ENCODE data around the gene ZNF511.

Gene ZNF511

DNA sequence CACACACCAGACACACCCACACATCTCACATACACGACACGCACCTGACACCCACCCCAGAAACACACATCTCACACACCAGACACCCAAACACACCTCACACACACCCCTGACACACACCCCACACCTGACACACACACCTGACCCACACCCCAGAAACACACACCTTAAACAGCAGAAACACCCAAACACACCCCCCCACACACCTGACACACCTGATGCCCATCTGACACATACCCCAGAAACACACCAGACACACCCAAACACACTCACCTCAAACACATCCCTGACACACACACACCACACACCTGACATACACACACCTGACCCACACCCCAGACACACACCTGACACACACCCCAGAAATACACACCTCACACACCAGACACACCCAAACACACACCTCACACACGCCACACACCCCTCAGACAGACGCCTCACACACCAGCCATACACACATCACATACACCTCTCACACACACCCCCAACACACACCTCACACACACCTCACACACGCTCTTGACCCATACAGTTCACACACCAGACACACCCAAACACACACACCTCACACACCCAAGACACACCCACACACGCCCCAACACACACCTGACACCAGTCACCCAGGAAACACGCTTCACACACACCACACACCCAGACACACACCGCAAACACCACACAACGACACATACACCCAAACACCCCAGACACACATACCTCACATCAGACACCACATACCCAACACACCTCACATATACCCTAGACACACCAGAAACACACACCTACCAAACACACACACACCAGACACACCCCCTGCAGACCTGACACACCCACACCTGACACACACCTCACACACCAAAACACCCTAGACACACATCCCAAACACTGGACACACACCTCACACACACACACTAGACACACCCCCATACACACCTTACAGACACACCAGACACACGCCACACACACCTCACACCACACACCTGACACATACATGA, 29.7 kb downstream of the ZNF511 start:
- Histone ChIP-seq H3K36me3 (ENCODE audit: control insufficient read depth, insufficient read depth, low read length) (no peaks in the 10 kb centered on the region), H3K27me3 (ENCODE audit: control insufficient read depth, insufficient read depth, low read length) (peaks cover 43% of the 10 kb centered on the region), H3K9ac (ENCODE audit: low read depth, low read length) (no peak overlapping the region), H3K4me3 (ENCODE audit: low read depth, low read length) (no peak overlapping the region), H3K9me3 (ENCODE audit: control insufficient read depth, insufficient read depth, low read length) (no peaks in the 10 kb centered on the region), H3K4me1 (ENCODE audit: control insufficient read depth, insufficient read depth, low read length) (no peaks in the 10 kb centered on the region), H3K27ac (ENCODE audit: low read depth, low read length) (no peak overlapping the region)

- H3K4me1 ChIP-seq (ENCODE audit: control insufficient read depth, insufficient read depth, low read length): no peaks in the 10 kb centered on the region
- no peak overlapping the region for H3K27ac ChIP-seq (ENCODE audit: low read depth, low read length)
- H3K9ac ChIP-seq (ENCODE audit: low read depth, low read length): no peak overlapping the region
- H3K4me3 ChIP-seq (ENCODE audit: low read depth, low read length): no peak overlapping the region
- no peaks in the 10 kb centered on the region for H3K36me3 ChIP-seq (ENCODE audit: control insufficient read depth, insufficient read depth, low read length)
- H3K27me3 ChIP-seq (ENCODE audit: control insufficient read depth, insufficient read depth, low read length): peaks cover 30% of the 10 kb centered on the region
- H3K9me3 ChIP-seq (ENCODE audit: control insufficient read depth, insufficient read depth, low read length): no peaks in the 10 kb centered on the region
Measured at GRCh38 chr10:133339708-133340380, 31.1 kb downstream of the ZNF511 start.

GRCh38 chr10:133341983-133342382, 33.3 kb downstream of the ZNF511 start:
- Histone ChIP-seq H3K9me3 (ENCODE audit: control insufficient read depth, insufficient read depth, low read length) (no peaks in the 10 kb centered on the region), H3K4me3 (ENCODE audit: low read depth, low read length) (no peak overlapping the region), H3K4me1 (ENCODE audit: control insufficient read depth, insufficient read depth, low read length) (no peaks in the 10 kb centered on the region), H3K36me3 (ENCODE audit: control insufficient read depth, insufficient read depth, low read length) (no peaks in the 10 kb centered on the region), H3K27me3 (ENCODE audit: control insufficient read depth, insufficient read depth, low read length) (peaks cover 9% of the 10 kb centered on the region), H3K9ac (ENCODE audit: low read depth, low read length) (no peak overlapping the region), H3K27ac (ENCODE audit: low read depth, low read length) (no peak overlapping the region)

GRCh38 chr10:133342942-133343341, 34.2 kb downstream of the ZNF511 start:
- Histone ChIP-seq H3K4me3 (ENCODE audit: low read depth, low read length) (no peak overlapping the region), H3K9ac (ENCODE audit: low read depth, low read length) (no peak overlapping the region), H3K36me3 (ENCODE audit: control insufficient read depth, insufficient read depth, low read length) (no peaks in the 10 kb centered on the region), H3K27ac (ENCODE audit: low read depth, low read length) (no peak overlapping the region), H3K4me1 (ENCODE audit: control insufficient read depth, insufficient read depth, low read length) (no peaks in the 10 kb centered on the region), H3K27me3 (ENCODE audit: control insufficient read depth, insufficient read depth, low read length) (no peaks in the 10 kb centered on the region; the same call in 1 of the 2 replicates), H3K9me3 (ENCODE audit: control insufficient read depth, insufficient read depth, low read length) (no peaks in the 10 kb centered on the region)

GRCh38 chr10:133343558-133343957, 34.8 kb downstream of the ZNF511 start:
- Histone ChIP-seq H3K4me3 (ENCODE audit: low read depth, low read length) (no peak overlapping the region), H3K4me1 (ENCODE audit: control insufficient read depth, insufficient read depth, low read length) (no peaks in the 10 kb centered on the region), H3K9me3 (ENCODE audit: control insufficient read depth, insufficient read depth, low read length) (no peaks in the 10 kb centered on the region), H3K27ac (ENCODE audit: low read depth, low read length) (no peak overlapping the region), H3K9ac (ENCODE audit: low read depth, low read length) (no peak overlapping the region), H3K36me3 (ENCODE audit: control insufficient read depth, insufficient read depth, low read length) (no peaks in the 10 kb centered on the region), H3K27me3 (ENCODE audit: control insufficient read depth, insufficient read depth, low read length) (no peaks in the 10 kb centered on the region; the same call in 1 of the 2 replicates)

DNA sequence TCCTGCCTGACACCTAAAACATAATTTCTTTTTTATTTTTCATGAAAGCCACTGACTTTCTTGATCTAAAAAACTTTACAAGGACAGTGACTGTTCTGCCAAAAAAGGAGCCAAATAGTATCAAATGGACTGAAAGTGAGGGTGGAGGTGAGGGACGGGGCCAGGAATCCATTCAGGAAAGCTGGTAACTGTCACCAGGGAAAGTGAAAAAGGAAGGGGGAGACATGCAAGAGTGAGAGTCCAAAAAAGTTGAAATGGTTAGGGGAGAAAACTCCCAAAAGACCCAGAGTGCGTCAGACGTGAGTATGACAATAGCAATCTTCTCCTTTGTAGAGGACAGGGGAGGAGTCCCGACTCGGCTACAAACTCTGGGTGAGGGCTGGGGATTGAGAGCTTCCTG, 35.5 kb downstream of the ZNF511 start:
- no peaks in the 10 kb centered on the region for H3K36me3 ChIP-seq (ENCODE audit: control insufficient read depth, insufficient read depth, low read length)
- no peaks in the 10 kb centered on the region; the same call in 1 of the 2 replicates for H3K27me3 ChIP-seq (ENCODE audit: control insufficient read depth, insufficient read depth, low read length)
- H3K9me3 ChIP-seq (ENCODE audit: control insufficient read depth, insufficient read depth, low read length): no peaks in the 10 kb centered on the region
- no peak overlapping the region for H3K9ac ChIP-seq (ENCODE audit: low read depth, low read length)
- H3K27ac ChIP-seq (ENCODE audit: low read depth, low read length): no peak overlapping the region
- H3K4me1 ChIP-seq (ENCODE audit: control insufficient read depth, insufficient read depth, low read length): no peaks in the 10 kb centered on the region
- H3K4me3 ChIP-seq (ENCODE audit: low read depth, low read length): no peak overlapping the region

DNA sequence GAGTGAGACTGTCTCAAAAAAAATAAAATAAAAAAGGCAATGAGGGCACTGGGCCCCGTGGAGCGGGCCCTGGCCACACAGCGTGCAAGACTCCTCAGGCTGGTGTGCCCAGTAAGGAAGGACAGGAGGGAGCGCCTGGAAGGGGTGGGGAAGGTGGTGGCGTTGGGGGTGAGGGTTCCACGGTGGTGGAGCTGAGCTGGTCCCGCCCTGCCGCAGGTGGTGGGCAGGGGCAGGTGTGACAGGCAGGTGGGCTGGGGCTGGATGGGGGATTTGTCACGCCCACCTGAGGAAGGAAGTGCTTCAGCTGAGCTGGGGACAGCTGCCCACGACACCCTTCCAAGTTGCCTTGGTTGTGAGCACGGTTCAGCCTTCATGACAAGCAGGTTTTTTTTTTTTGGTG, 37.7 kb downstream of the ZNF511 start:
- Histone ChIP-seq H3K9ac (ENCODE audit: low read depth, low read length) (no peak overlapping the region), H3K4me1 (ENCODE audit: control insufficient read depth, insufficient read depth, low read length) (no peaks in the 10 kb centered on the region; the same call in 1 of the 2 replicates), H3K36me3 (ENCODE audit: control insufficient read depth, insufficient read depth, low read length) (no peaks in the 10 kb centered on the region)

GRCh38 chr10:133347710-133348517, 39.2 kb downstream of the ZNF511 start:
- H3K9me3 ChIP-seq (ENCODE audit: control insufficient read depth, insufficient read depth, low read length): no peaks in the 10 kb centered on the region
- no peaks in the 10 kb centered on the region; the same call in 1 of the 2 replicates for H3K4me1 ChIP-seq (ENCODE audit: control insufficient read depth, insufficient read depth, low read length)
- H3K4me3 ChIP-seq (ENCODE audit: low read depth, low read length): no peak overlapping the region
- H3K9ac ChIP-seq (ENCODE audit: low read depth, low read length): no peak overlapping the region
- H3K27me3 ChIP-seq (ENCODE audit: control insufficient read depth, insufficient read depth, low read length): no peaks in the 10 kb centered on the region
- no peak overlapping the region for H3K27ac ChIP-seq (ENCODE audit: low read depth, low read length)
- no peaks in the 10 kb centered on the region for H3K36me3 ChIP-seq (ENCODE audit: control insufficient read depth, insufficient read depth, low read length)

More for the DNA sequence above, 37.7 kb downstream of the ZNF511 start:
- Histone ChIP-seq H3K27me3 (ENCODE audit: control insufficient read depth, insufficient read depth, low read length) (no peaks in the 10 kb centered on the region; the same call in 1 of the 2 replicates), H3K4me3 (ENCODE audit: low read depth, low read length) (no peak overlapping the region), H3K9me3 (ENCODE audit: control insufficient read depth, insufficient read depth, low read length) (no peaks in the 10 kb centered on the region), H3K27ac (ENCODE audit: low read depth, low read length) (no peak overlapping the region)

DNA sequence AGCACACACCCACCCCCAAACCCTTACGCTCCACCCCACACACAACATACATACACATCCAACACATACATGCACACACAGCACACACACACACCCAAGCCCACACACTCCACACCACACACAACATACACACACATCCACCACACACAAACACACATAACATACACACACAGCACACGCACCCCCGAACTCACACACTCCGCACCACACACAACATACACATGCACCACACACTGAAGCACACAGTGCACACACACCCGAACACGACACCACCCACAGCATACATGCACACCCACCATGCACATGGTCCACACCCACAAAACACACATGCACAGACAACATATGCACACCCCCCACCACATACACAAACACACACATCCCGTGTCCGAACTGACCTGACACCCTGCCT, 40.5 kb downstream of the ZNF511 start:
- Histone ChIP-seq H3K9ac (ENCODE audit: low read depth, low read length) (no peak overlapping the region), H3K4me1 (ENCODE audit: control insufficient read depth, insufficient read depth, low read length) (no peaks in the 10 kb centered on the region; the same call in 1 of the 2 replicates)

GRCh38 chr10:133349577-133350011, 40.9 kb downstream of the ZNF511 start:
- H3K27me3 ChIP-seq (ENCODE audit: control insufficient read depth, insufficient read depth, low read length): no peaks in the 10 kb centered on the region
- H3K4me1 ChIP-seq (ENCODE audit: control insufficient read depth, insufficient read depth, low read length): no peaks in the 10 kb centered on the region; the same call in 1 of the 2 replicates
- H3K27ac ChIP-seq (ENCODE audit: low read depth, low read length): no peak overlapping the region
- H3K36me3 ChIP-seq (ENCODE audit: control insufficient read depth, insufficient read depth, low read length): no peaks in the 10 kb centered on the region
- no peak overlapping the region for H3K9ac ChIP-seq (ENCODE audit: low read depth, low read length)
- H3K9me3 ChIP-seq (ENCODE audit: control insufficient read depth, insufficient read depth, low read length): no peaks in the 10 kb centered on the region
- H3K4me3 ChIP-seq (ENCODE audit: low read depth, low read length): no peak overlapping the region

More for the DNA sequence above, 40.5 kb downstream of the ZNF511 start:
- H3K27me3 ChIP-seq (ENCODE audit: control insufficient read depth, insufficient read depth, low read length): no peaks in the 10 kb centered on the region
- no peak overlapping the region for H3K4me3 ChIP-seq (ENCODE audit: low read depth, low read length)
- H3K27ac ChIP-seq (ENCODE audit: low read depth, low read length): no peak overlapping the region
- no peaks in the 10 kb centered on the region for H3K9me3 ChIP-seq (ENCODE audit: control insufficient read depth, insufficient read depth, low read length)
- no peaks in the 10 kb centered on the region for H3K36me3 ChIP-seq (ENCODE audit: control insufficient read depth, insufficient read depth, low read length)

All from HUES48 (cell line).